IPS-18a (cell line): Measurements from ENCODE around the gene ACTR8.
A peak's percentile ranks its signal among the peaks of the same experiment; 100 is the strongest.

ENCODE experiments used
- H3K27ac ChIP-seq: one replicate; pipeline ENCODE4 v1.5.1; 2013; ENCODE audit warnings: low read length
- H3K27me3 ChIP-seq: one replicate; pipeline ENCODE4 v1.6.1; 2013; ENCODE audit warnings: mild to moderate bottlenecking, low read length; ENCODE audit not compliant: control insufficient read depth, insufficient read depth
- H3K36me3 ChIP-seq: one replicate; pipeline ENCODE4 v1.6.1; 2013; ENCODE audit warnings: low read depth, low read length; ENCODE audit not compliant: control insufficient read depth
- H3K4me1 ChIP-seq: one replicate; pipeline ENCODE4 v1.6.1; 2013; ENCODE audit warnings: low read depth, low read length; ENCODE audit not compliant: control insufficient read depth
- H3K4me3 ChIP-seq: one replicate; pipeline ENCODE4 v1.5.1; 2013; ENCODE audit warnings: low read length
- H3K9ac ChIP-seq: one replicate; pipeline ENCODE4 v1.6.1; 2013; ENCODE audit warnings: mild to moderate bottlenecking, low read length, moderate library complexity
- H3K9me3 ChIP-seq: one replicate; pipeline ENCODE4 v1.6.1; 2013; ENCODE audit warnings: low read depth, low read length; ENCODE audit not compliant: control insufficient read depth

The ACTR8 gene

DNA sequence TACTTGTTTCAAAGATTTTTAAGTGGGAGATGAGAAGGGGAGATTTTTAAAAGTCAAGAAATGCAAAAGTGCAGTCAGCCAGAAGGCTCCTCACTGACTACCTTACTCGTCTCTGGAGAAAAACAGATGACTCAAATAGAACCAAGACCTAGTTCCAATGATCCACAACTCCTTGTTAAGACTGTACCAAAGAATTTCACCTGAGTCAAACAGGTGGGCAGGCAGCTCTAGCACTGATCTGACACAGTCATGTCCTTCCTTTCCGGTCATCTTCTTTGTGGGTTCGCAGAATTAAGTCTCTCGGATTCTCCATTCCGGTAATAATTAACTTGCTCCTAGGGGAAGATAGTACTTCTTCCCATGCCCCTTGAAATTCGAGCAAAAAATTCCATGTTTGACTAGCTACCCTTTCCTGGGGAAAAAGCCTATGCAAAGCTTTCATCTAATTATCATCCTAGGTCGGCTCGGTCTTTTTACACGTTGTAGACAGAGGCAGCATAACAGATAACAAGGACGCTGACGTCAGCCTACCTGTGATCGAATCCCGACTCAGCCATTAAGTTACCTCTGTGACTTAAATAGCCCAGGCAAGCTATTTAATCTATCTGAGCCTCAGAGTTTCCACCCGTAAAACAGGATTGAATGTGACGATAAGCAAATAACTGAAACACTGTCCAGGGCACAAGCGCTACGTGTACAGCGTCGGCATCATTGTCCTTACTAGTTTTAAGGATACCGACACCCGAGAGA is 8.9 kb upstream of the ACTR8 start:
- peak overlapping the region; percentile 95 for H3K4me3 ChIP-seq
- H3K27ac ChIP-seq: peak overlapping the region; percentile 73
- peaks cover 5% of the 10 kb centered on the region for H3K36me3 ChIP-seq
- peaks cover 9% of the 10 kb centered on the region for H3K4me1 ChIP-seq
- H3K9me3 ChIP-seq: no peaks in the 10 kb centered on the region
- no peaks in the 10 kb centered on the region for H3K27me3 ChIP-seq
- H3K9ac ChIP-seq: peak overlapping the region; percentile 85

GRCh38 chr3:53888232-53888631 is 6.3 kb upstream of the ACTR8 start:
- no peak overlapping the region for H3K27ac ChIP-seq
- peaks cover 19% of the 10 kb centered on the region for H3K36me3 ChIP-seq
- peaks cover 9% of the 10 kb centered on the region for H3K4me1 ChIP-seq
- H3K4me3 ChIP-seq: no peak overlapping the region
- H3K9me3 ChIP-seq: no peaks in the 10 kb centered on the region
- no peaks in the 10 kb centered on the region for H3K27me3 ChIP-seq
- H3K9ac ChIP-seq: no peak overlapping the region

DNA sequence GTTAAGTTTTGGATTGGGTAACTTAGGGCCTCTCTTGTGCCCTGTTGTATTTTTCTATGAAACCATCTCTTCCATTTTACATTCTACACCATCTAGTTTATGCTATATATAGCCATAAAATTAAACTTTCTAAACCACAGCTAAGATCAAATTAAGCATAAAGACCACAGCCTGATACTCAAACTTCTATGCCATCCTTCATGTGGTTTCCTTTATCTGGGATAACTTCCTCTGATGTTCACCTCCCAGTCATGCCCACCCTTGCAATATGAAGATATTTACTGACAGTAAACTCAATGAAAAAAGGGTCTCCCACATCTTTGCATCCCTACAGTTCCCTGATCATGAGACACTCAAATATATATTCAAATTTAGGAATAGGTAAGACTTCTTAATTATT is 5.5 kb upstream of the ACTR8 start:
- peaks cover 19% of the 10 kb centered on the region for H3K36me3 ChIP-seq
- no peak overlapping the region for H3K27ac ChIP-seq
- no peak overlapping the region for H3K4me3 ChIP-seq
- no peaks in the 10 kb centered on the region for H3K9me3 ChIP-seq
- peaks cover 7% of the 10 kb centered on the region for H3K4me1 ChIP-seq
- no peak overlapping the region for H3K9ac ChIP-seq
- H3K27me3 ChIP-seq: no peaks in the 10 kb centered on the region

DNA sequence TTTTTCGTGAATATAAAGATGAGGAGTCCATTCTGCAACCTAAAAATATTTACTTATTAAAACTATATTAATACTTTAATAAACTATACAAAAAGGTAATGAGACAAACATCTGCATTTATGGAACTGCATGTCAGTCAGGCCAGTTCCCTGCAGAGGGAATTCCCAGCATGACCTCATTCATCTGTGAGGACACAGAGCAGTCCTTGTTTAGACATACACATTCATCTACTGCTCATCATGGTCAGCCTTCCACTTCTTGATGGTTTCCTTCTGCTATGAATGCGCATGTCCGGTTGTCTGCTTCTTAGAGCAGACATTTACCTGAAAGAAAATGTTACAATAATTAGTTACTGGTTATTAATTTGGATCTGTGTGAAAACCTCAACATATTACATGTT is 3.3 kb upstream of the ACTR8 start:
- Histone ChIP-seq H3K27me3 (no peaks in the 10 kb centered on the region), H3K27ac (no peak overlapping the region), H3K4me1 (peaks cover 7% of the 10 kb centered on the region), H3K36me3 (peaks cover 19% of the 10 kb centered on the region), H3K9me3 (no peaks in the 10 kb centered on the region), H3K9ac (no peak overlapping the region), H3K4me3 (no peak overlapping the region)

- Histone ChIP-seq H3K27me3 (no peaks in the 10 kb centered on the region), H3K36me3 (peaks cover 25% of the 10 kb centered on the region), H3K27ac (no peak overlapping the region), H3K9me3 (no peaks in the 10 kb centered on the region), H3K9ac (no peak overlapping the region), H3K4me3 (no peak overlapping the region), H3K4me1 (peaks cover 7% of the 10 kb centered on the region)
Observed at GRCh38 chr3:53884623-53885022, 2.7 kb upstream of the ACTR8 start.

- no peaks in the 10 kb centered on the region for H3K9me3 ChIP-seq
- H3K36me3 ChIP-seq: peaks cover 40% of the 10 kb centered on the region
- no peak overlapping the region for H3K4me3 ChIP-seq
- no peaks in the 10 kb centered on the region for H3K27me3 ChIP-seq
- H3K9ac ChIP-seq: no peak overlapping the region
- peaks cover 7% of the 10 kb centered on the region for H3K4me1 ChIP-seq
- H3K27ac ChIP-seq: no peak overlapping the region
Observed at GRCh38 chr3:53883008-53883407, 1.1 kb upstream of the ACTR8 start.

GRCh38 chr3:53880396-53881345 is 1.3 kb downstream of the ACTR8 start:
- H3K36me3 ChIP-seq: peaks cover 54% of the 10 kb centered on the region
- peak overlapping the region; percentile 96 for H3K4me3 ChIP-seq
- no peaks in the 10 kb centered on the region for H3K27me3 ChIP-seq
- H3K9me3 ChIP-seq: no peaks in the 10 kb centered on the region
- no peak overlapping the region for H3K27ac ChIP-seq
- H3K9ac ChIP-seq: peak overlapping the region; percentile 89
- H3K4me1 ChIP-seq: peaks cover 7% of the 10 kb centered on the region

- Histone ChIP-seq H3K9ac (no peak overlapping the region), H3K27me3 (no peaks in the 10 kb centered on the region), H3K36me3 (peaks cover 79% of the 10 kb centered on the region), H3K4me1 (no peaks in the 10 kb centered on the region), H3K27ac (no peak overlapping the region), H3K9me3 (no peaks in the 10 kb centered on the region), H3K4me3 (no peak overlapping the region)
Observed at GRCh38 chr3:53865732-53866499, 16.0 kb downstream of the ACTR8 start.

- no peaks in the 10 kb centered on the region for H3K4me1 ChIP-seq
- no peaks in the 10 kb centered on the region for H3K27me3 ChIP-seq
- H3K27ac ChIP-seq: no peak overlapping the region
- H3K36me3 ChIP-seq: peaks cover 70% of the 10 kb centered on the region
- H3K9ac ChIP-seq: no peak overlapping the region
- no peak overlapping the region for H3K4me3 ChIP-seq
- H3K9me3 ChIP-seq: no peaks in the 10 kb centered on the region
Observed at GRCh38 chr3:53863145-53863544, 18.8 kb downstream of the ACTR8 start.

DNA sequence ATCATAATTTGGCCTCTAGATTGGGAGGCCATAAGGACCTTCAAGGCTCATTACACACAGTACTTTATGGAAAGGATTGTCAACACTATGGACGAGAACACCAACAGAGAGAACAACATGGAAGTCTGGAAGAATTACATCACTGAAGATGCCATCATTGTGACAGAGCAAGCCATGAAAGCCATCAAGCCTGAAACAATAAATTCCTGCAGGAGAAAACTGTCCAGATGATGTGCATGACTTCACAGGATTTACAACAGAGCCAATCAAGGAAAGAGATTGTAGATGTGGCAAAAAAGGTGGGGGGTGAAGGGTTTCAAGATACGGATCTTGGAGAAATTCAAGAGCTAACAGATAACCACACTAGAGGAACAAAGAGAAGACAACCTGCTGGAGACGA is 19.7 kb downstream of the ACTR8 start:
- no peak overlapping the region for H3K9ac ChIP-seq
- peaks cover 61% of the 10 kb centered on the region for H3K36me3 ChIP-seq

GRCh38 chr3:53860196-53860595 is 21.8 kb downstream of the ACTR8 start:
- no peak overlapping the region for H3K27ac ChIP-seq
- peaks cover 45% of the 10 kb centered on the region for H3K36me3 ChIP-seq
- no peaks in the 10 kb centered on the region for H3K4me1 ChIP-seq
- no peak overlapping the region for H3K4me3 ChIP-seq
- H3K9ac ChIP-seq: no peak overlapping the region
- H3K9me3 ChIP-seq: no peaks in the 10 kb centered on the region
- no peaks in the 10 kb centered on the region for H3K27me3 ChIP-seq

More for the DNA sequence above, 19.7 kb downstream of the ACTR8 start:
- no peaks in the 10 kb centered on the region for H3K9me3 ChIP-seq
- H3K4me3 ChIP-seq: no peak overlapping the region
- no peaks in the 10 kb centered on the region for H3K4me1 ChIP-seq
- H3K27me3 ChIP-seq: no peaks in the 10 kb centered on the region
- H3K27ac ChIP-seq: no peak overlapping the region
